CD4-positive, CD25-positive, alpha-beta regulatory T cell (primary cell): Measurements from ENCODE around the gene GFOD2. TPM values are rescaled to one million over a fixed set of nuclear protein-coding genes. Genes with fewer than 3 reads are reported as not detected.

ENCODE experiments used
- ATAC-seq, 2 donors: fragments of 150-1000 bp; cut with Tn5 transposase; one replicate each; pipeline ENCODE4 v1.10.0; 2021; ENCODE audit warnings: low read depth in 2 of 2, moderate number of reproducible peaks in 2 of 2, moderate library complexity in 1 of 2
- DNase-seq, 3 donors: peaks; one replicate each; pipeline versions ENCODE4 v3.0.0 to v3.0.0-alpha.2; 2012 to 2022; ENCODE audit warnings: mixed read lengths in 1 of 3
- H3K27ac ChIP-seq: one replicate; pipeline ENCODE4 v1.7.0; 2013; ENCODE audit warnings: mild to moderate bottlenecking, low read length; ENCODE audit not compliant: insufficient read depth, poor library complexity, severe bottlenecking
- H3K27me3 ChIP-seq: one replicate; pipeline ENCODE4 v1.7.0; 2013; ENCODE audit warnings: low read length; ENCODE audit not compliant: control insufficient read depth, insufficient read depth
- H3K36me3 ChIP-seq: one replicate; pipeline ENCODE4 v1.7.0; 2013; ENCODE audit warnings: mild to moderate bottlenecking, low read length, moderate library complexity; ENCODE audit not compliant: control insufficient read depth, insufficient read depth
- H3K4me1 ChIP-seq: 2 replicates; pipeline ENCODE4 v1.7.0; 2013; ENCODE audit warnings: mild to moderate bottlenecking, low read length; ENCODE audit not compliant: insufficient read depth, control insufficient read depth, poor library complexity, severe bottlenecking
- H3K4me3 ChIP-seq: one replicate; pipeline ENCODE4 v1.7.0; 2013; ENCODE audit warnings: low read depth, mild to moderate bottlenecking, low read length, moderate library complexity
- H3K9me3 ChIP-seq, 2 experiments: 1 replicate in 1 of 2; 2 replicates in 1 of 2; pipeline ENCODE4 v1.7.0; 2013; ENCODE audit warnings: low read length in 2 of 2, mild to moderate bottlenecking in 1 of 2, moderate library complexity in 1 of 2; ENCODE audit not compliant: control insufficient read depth in 2 of 2
- H3K27ac Mint-ChIP-seq, 3 donors: one replicate each; pipeline ENCODE4 v1.8.0; 2020 to 2022; ENCODE audit warnings: mild to moderate bottlenecking in 3 of 3, mixed read lengths in 3 of 3, moderate library complexity in 2 of 3
- H3K27me3 Mint-ChIP-seq: one replicate; pipeline ENCODE4 v1.8.0; 2022; ENCODE audit warnings: mild to moderate bottlenecking, mixed read lengths
- H3K36me3 Mint-ChIP-seq: one replicate; pipeline ENCODE4 v1.8.0; 2020; ENCODE audit warnings: mixed read lengths
- H3K4me1 Mint-ChIP-seq, 4 donors: one replicate each; pipeline ENCODE4 v1.8.0; 2020 to 2022; ENCODE audit warnings: mixed read lengths in 4 of 4, mild to moderate bottlenecking in 1 of 4
- H3K4me3 Mint-ChIP-seq, 4 donors: one replicate each; pipeline ENCODE4 v1.8.0; 2020 to 2022; ENCODE audit warnings: mild to moderate bottlenecking in 4 of 4, mixed read lengths in 4 of 4, moderate library complexity in 3 of 4
- H3K9me3 Mint-ChIP-seq, 7 donors: one replicate each; pipeline ENCODE4 v1.8.0; 2020 to 2022; ENCODE audit warnings: mixed read lengths in 7 of 7, mild to moderate bottlenecking in 3 of 7, moderate library complexity in 2 of 7
- polyA plus RNA-seq, 4 donors: library from polyadenylated mRNA; unstranded; fragments of 300-500 nt; fragmentation: Illumina TruSeq; gene quantifications; one replicate each; pipeline ENCODE4 v1.2.3, GENCODE V29; 2021
- total RNA-seq: library from RNA; stranded (reverse); gene quantifications from one replicate; pipeline ENCODE4 v1.2.3, GENCODE V29; 2022

Gene GFOD2
- total and polyA plus RNA-seq, 5 donors from 2014 or later, result 9.0 to 12.1 (median 11.4) TPM

DNA sequence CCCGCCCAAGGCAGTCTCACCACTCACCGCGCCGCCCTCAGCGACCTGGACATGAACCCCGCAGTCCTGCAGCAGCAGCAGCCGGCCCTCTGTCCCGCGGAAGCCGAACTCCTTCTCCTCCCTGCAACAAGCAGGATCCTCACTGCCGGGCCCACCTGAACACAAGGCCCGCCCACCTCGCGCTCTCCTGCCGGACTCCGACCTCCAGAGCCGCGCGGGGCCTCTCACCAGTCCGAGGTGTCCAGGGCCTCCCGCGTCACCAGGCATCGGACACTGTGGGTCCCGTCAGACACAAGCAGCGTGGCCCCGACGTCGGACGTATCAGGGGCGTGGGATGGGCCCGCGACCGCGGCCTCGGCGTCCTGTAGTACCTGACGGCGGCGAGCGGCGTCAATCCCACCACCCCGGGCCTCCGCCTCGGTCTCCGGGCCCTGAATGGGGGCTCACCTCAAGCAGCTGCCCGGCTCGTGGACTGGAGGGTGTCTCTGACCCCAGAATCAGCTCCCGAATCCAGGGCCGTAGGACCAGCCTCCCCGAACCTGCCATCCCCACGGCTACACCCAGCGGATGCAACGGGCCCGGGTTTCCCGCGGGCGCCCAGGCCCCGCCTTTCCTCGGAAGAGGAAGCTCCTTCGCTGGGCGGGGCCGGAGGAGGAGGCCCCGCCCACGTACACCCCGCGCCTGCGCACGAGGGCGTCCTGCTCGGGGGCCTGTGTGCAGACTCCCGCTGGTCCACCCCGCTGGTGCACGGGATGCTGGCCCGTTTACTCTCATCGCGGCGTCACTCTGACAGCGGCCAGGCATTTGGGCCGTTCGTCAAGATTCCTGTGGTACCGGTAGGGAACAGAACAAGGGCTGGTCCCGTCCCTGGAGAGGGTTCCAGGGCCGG lies 59.2 kb downstream of the GFOD2 start, which contains the start of gene ACD:
TSS of gene ACD (minus strand) at position 586 of the 889 bp plus-strand sequence. CDS start at position 546, 40 bp downstream.
- H3K27ac Mint-ChIP-seq, result peak within 1 kb of the TSS; percentile 90 to 98 (median 97)
- no peaks in the 10 kb centered on the region for H3K9me3 Mint-ChIP-seq
- no peaks in the 10 kb centered on the region for H3K9me3 ChIP-seq
- no peaks in the 10 kb centered on the region for H3K27me3 ChIP-seq
- DNase-seq (peak; percentile 89 to 94 (median 93)), ATAC-seq (peak; percentile 64 to 66)
- peaks cover 18% of the 10 kb centered on the region for H3K36me3 ChIP-seq
- H3K27me3 Mint-ChIP-seq, result peaks cover 4% of the 10 kb centered on the region
- peak within 1 kb of the TSS; percentile 94 for H3K4me3 ChIP-seq
- peaks cover 0 to 43% (median 20%) of the 10 kb centered on the region in 4 donors for H3K4me1 Mint-ChIP-seq
- H3K36me3 Mint-ChIP-seq, result peaks cover 7% of the 10 kb centered on the region
- H3K27ac ChIP-seq, result peak within 1 kb of the TSS; percentile 98
- H3K4me3 Mint-ChIP-seq, result peak within 1 kb of the TSS; percentile 95 to 100 (median 96)
- H3K4me1 ChIP-seq, result peaks cover 32% of the 10 kb centered on the region

DNA sequence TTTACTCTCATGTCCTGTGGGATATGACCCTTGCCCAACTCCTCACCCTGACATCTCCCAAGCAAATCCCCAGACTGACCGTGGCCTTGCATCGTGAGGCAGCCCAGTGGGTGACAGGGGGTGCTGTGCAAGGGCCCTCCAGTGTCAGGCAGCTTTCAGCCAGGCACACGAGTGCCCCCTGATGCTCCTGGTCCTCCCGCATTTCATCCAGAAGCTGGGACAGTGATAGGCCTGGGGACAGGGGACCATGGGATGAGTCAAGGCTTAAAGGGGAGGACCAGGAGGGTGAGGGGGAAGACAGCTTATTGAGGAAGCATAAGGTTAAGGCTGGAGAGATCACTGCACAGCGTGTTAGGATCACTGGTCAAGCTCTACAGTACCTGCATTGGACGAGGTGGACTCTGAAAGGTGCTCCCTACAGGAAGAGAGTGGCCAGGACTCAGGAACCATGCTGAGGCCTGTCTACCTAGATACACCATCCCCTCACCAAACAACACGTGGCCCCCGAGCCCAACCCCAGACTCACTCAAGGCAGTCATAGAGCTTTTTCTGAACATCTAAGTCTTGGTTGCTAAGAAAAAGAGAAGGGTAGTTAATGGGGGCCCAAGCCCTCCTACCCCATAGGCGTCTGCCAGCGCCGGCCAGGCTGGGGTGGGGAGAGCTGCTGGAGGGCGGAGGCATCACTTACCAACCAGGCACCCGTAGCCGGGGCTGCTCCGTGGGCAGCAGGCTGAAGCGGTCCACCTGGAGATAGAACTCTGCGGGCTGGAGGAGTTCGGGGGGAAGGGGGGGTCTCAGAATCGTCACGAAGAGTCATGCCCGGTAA lies 60.1 kb downstream of the GFOD2 start:
- ATAC-seq (no peak), DNase-seq (no peak)
- Mint-ChIP-seq H3K4me3 (peak overlapping the region; percentile 95 to 100 (median 96)), H3K9me3 (no peaks in the 10 kb centered on the region), H3K4me1 (peaks cover 0 to 37% (median 14%) of the 10 kb centered on the region in 4 donors), H3K36me3 (peaks cover 7% of the 10 kb centered on the region), H3K27ac (peak overlapping the region in 2 of 3 donors; percentile 76 to 97), H3K27me3 (peaks cover 4% of the 10 kb centered on the region)
- Histone ChIP-seq H3K36me3 (peaks cover 26% of the 10 kb centered on the region), H3K9me3 (no peaks in the 10 kb centered on the region), H3K4me1 (peaks cover 32% of the 10 kb centered on the region), H3K27ac (peak overlapping the region; percentile 98), H3K4me3 (peak overlapping the region; percentile 27), H3K27me3 (no peaks in the 10 kb centered on the region)

DNA sequence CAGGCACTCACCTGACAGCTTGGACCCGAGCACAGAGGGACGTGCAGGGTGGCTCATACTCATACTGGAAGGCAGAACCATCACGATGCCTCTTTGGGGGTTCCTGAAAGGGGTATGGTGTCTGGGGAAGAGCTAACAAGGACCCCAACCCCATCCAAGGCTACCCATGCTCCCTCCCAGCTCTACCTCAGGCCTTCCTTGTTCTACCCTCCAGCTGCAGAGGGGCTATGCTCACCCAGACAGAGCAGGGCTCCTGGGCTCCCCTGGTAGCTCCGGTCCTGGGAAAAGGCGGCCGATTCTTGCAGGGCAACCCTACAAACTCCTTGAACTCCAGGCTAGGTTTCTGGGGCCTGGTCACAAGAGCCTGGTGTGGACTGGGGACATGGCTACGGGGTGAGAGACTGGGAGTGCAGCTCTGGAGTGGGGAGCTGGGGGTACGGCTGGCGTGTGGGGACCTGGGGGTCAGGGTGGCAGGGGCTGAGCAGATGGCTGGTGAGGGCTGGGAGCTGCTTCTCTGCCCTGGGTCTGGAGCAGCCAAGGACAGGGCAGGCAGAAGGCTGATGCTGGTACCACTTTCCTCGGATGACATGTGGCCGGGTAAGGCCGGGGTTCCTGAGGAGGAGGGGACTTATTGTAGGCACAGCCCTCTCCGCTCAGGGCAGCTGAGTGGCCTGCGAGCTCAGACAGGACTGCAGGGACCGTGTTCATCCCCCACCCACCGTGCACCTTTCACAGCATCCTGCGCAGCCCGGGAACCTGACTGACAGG lies 61.2 kb downstream of the GFOD2 start:
- H3K27ac ChIP-seq, result no peak overlapping the region
- ATAC-seq (no peak), DNase-seq (no peak)
- Mint-ChIP-seq H3K4me3 (peak overlapping the region; percentile 12 to 100 (median 96)), H3K27ac (peak overlapping the region in 1 of 3 donors; percentile 26), H3K36me3 (peaks cover 7% of the 10 kb centered on the region), H3K9me3 (no peaks in the 10 kb centered on the region), H3K27me3 (peaks cover 4% of the 10 kb centered on the region), H3K4me1 (peaks cover 0 to 35% (median 14%) of the 10 kb centered on the region in 4 donors)
- no peaks in the 10 kb centered on the region for H3K9me3 ChIP-seq
- H3K36me3 ChIP-seq, result peaks cover 26% of the 10 kb centered on the region
- H3K27me3 ChIP-seq, result no peaks in the 10 kb centered on the region
- peaks cover 32% of the 10 kb centered on the region for H3K4me1 ChIP-seq
- no peak overlapping the region for H3K4me3 ChIP-seq

DNA sequence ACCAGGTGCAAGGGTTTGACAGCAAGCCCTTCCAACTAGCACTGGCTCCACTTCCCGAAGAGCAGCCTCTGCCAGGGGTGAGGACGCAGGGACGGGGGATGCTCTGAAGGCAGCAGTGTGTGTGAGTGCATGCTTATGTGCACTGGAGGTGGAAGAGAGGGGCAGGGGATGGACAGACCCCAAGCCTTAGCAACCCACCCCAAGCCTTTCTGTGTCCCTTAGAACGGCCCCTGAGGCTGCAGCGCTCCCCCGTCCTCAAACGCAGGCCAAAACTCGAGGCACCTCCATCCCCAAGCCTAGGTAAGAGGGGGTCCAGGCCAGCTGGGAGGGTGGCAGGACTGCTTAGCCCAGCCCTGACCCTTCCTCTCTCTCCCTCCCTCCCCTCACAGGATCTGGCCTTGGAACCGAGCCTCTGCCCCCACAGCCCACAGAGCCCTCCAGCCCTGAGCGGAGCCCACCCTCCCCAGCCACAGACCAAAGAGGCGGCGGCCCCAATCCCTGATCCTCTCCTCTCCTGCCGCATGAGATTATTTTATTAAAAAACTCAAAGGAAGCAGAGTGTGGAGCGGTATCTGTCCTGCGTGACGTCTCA lies 62.0 kb downstream of the GFOD2 start:
- Histone ChIP-seq H3K27me3 (no peaks in the 10 kb centered on the region), H3K27ac (no peak overlapping the region), H3K4me1 (peaks cover 30% of the 10 kb centered on the region), H3K9me3 (no peaks in the 10 kb centered on the region), H3K4me3 (no peak overlapping the region), H3K36me3 (peaks cover 29% of the 10 kb centered on the region)
- no peak for DNase-seq
- Mint-ChIP-seq H3K4me3 (peak overlapping the region in 3 of 4 donors; percentile 26 to 77 (median 41)), H3K27ac (no peak overlapping the region), H3K27me3 (peaks cover 4% of the 10 kb centered on the region), H3K9me3 (no peaks in the 10 kb centered on the region), H3K36me3 (peaks cover 9% of the 10 kb centered on the region), H3K4me1 (peaks cover 0 to 37% (median 14%) of the 10 kb centered on the region in 4 donors)
- no peak for ATAC-seq

DNA sequence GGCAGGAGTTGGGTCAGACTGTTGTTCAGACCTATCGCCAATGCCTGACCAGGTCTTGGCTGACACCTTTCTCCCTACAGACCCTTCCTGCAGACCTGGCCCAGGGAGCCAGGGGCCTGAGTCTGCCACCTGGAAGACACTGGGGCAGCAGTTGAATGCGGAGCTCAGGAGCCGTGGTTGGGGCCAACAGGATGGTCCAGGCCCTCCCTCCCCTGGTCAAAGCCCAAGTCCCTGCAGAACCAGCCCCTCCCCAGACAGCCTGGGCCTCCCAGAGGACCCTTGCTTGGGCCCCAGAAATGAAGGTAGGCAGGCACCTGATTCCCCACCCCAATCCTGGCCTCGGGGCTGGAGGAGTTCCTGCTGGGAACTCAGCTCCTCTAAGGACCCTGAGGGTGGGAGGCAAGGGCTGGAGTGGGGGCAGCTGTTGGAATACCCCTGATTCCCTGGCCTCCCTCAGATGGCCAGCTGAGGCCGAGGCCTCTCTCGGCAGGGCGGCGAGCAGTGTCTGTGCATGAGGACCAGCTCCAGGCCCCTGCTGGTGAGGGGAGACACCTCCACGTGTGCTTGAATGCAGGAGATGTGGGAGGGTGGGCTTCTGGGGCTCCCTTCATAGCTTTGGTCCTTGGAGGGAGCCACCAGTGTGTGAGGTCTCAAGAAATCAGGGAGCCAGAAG lies 62.6 kb downstream of the GFOD2 start:
- peaks cover 36% of the 10 kb centered on the region for H3K36me3 ChIP-seq
- peak overlapping the region in 2 of 4 donors; percentile 19 to 72 for H3K4me3 Mint-ChIP-seq
- peaks cover 15% of the 10 kb centered on the region for H3K36me3 Mint-ChIP-seq
- no peaks in the 10 kb centered on the region for H3K9me3 Mint-ChIP-seq
- peaks cover 4% of the 10 kb centered on the region for H3K27me3 Mint-ChIP-seq
- peaks cover 24% of the 10 kb centered on the region for H3K4me1 ChIP-seq
- H3K9me3 ChIP-seq, result no peaks in the 10 kb centered on the region
- DNase-seq, result no peak
- H3K27ac Mint-ChIP-seq, result no peak overlapping the region
- H3K4me3 ChIP-seq, result no peak overlapping the region
- no peaks in the 10 kb centered on the region for H3K27me3 ChIP-seq
- no peak overlapping the region for H3K27ac ChIP-seq
- no peak for ATAC-seq
- H3K4me1 Mint-ChIP-seq, result peaks cover 0 to 37% (median 13%) of the 10 kb centered on the region in 4 donors

DNA sequence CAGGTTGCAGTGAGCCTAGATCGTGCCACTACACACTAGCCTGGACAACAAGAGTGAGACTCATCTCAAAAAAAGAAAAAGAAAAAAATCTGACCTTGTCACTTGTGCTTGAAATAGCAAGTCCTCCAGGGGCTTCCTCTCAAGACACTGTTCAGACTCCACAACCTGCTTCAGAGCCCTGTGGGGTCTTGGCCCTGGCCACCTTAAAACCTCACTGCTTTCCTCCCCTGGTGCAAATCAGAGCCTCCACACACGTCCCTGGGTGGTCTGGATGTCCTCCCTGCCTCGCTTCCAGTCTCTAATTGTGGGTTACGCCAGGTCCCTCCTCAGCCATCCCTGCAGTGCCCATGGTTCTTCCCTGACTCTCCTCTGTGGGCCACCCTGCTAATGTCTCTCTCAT lies 63.8 kb downstream of the GFOD2 start:
- Mint-ChIP-seq H3K27me3 (peaks cover 1% of the 10 kb centered on the region), H3K4me1 (peaks cover 0 to 35% (median 15%) of the 10 kb centered on the region in 4 donors), H3K36me3 (peaks cover 23% of the 10 kb centered on the region), H3K9me3 (no peaks in the 10 kb centered on the region), H3K4me3 (peak overlapping the region in 2 of 4 donors; percentile 72 to 80), H3K27ac (peak overlapping the region in 2 of 3 donors; percentile 5 to 46)
- H3K27ac ChIP-seq, result no peak overlapping the region
- H3K9me3 ChIP-seq, result no peaks in the 10 kb centered on the region
- DNase-seq (no peak), ATAC-seq (no peak)
- no peaks in the 10 kb centered on the region for H3K27me3 ChIP-seq
- no peak overlapping the region for H3K4me3 ChIP-seq
- peaks cover 46% of the 10 kb centered on the region for H3K36me3 ChIP-seq
- peaks cover 19% of the 10 kb centered on the region for H3K4me1 ChIP-seq
